Measurements from ENCODE around the gene TOM1L2.

Gene TOM1L2

DNA sequence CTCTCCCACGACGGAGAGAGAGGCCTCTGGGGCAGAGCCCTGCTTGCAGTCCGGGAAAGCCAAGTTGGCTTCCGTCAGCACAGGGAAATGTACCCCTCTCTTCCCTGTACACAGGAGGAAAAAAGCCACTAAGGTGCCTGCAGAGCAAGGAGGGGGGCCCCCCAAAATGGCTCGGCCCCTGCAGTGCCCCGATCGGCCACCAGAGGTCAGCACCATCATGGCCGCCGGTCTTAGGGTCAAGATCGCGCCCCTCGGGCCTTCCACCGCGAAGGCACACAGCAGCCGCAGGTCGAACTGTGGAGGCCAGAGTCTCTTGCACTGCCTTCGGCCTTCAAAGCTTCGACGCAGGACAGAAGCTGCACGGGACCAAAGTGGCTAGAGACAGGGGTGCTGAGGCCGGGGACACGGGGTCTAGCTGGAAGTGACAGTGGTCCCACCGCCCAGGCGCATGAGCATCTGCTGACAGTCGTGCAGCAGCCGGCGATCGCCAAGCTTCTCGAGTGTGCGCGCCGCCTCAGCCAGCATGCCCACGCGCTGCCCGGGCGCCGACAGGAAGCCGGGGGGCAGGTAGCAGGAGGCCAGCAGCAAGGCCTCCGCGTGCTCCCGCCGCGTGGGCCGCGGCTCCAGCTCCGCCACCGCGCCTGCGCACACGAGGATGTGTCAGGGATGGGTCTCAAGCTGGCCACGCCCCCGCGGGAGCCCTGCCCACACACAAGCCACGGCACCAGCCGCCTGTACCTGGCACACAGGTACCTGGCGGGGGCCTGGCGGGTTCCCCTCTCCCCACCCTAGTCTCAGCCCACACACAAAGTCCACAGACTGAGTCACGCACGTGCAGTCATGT, 159.8 kb downstream of the TOM1L2 start:
- Histone ChIP-seq H3K4me3 (ENCODE audit: low read depth, low read length) (no peak overlapping the region), H3K36me3 (peaks cover 55% of the 10 kb centered on the region), H3K27me3 (no peaks in the 10 kb centered on the region), H3K4me1 (peaks cover 14% of the 10 kb centered on the region), H3K9me3 (no peaks in the 10 kb centered on the region)
- TF ChIP-seq, protein P1, sequence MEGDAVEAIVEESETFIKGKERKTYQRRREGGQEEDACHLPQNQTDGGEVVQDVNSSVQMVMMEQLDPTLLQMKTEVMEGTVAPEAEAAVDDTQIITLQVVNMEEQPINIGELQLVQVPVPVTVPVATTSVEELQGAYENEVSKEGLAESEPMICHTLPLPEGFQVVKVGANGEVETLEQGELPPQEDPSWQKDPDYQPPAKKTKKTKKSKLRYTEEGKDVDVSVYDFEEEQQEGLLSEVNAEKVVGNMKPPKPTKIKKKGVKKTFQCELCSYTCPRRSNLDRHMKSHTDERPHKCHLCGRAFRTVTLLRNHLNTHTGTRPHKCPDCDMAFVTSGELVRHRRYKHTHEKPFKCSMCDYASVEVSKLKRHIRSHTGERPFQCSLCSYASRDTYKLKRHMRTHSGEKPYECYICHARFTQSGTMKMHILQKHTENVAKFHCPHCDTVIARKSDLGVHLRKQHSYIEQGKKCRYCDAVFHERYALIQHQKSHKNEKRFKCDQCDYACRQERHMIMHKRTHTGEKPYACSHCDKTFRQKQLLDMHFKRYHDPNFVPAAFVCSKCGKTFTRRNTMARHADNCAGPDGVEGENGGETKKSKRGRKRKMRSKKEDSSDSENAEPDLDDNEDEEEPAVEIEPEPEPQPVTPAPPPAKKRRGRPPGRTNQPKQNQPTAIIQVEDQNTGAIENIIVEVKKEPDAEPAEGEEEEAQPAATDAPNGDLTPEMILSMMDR (IDR thresholded peaks at IDR 0.05; ENCODE audit: low read depth, low read length): peak; percentile 74
- DNase-seq: peak; percentile 56

GRCh38 chr17:17811381-17812210, 160.6 kb downstream of the TOM1L2 start:
- H3K36me3 ChIP-seq: peaks cover 47% of the 10 kb centered on the region
- no peak for DNase-seq
- no peaks in the 10 kb centered on the region for H3K27me3 ChIP-seq
- H3K4me1 ChIP-seq: peaks cover 14% of the 10 kb centered on the region
- no peak overlapping the region for H3K4me3 ChIP-seq (ENCODE audit: low read depth, low read length)
- TF ChIP-seq, protein P1 (IDR thresholded peaks at IDR 0.05; ENCODE audit: low read depth, low read length): no peak
- H3K9me3 ChIP-seq: no peaks in the 10 kb centered on the region

DNA sequence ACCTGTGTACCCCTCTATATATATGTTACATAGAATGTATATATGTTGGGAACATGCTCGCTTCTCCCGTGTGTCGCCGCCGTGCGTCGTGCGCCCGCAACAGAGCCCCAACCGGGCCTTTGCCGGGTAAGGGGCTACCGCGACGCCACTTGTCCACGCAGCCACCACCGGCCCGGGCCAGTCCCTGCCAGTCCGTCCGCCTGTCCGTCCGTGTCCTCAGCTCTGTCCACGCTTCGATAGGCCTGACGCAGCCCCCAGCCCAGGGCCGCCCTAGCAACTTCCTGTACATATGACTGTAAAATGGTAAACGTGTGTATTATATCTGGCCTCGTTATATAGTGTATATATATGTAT, 161.3 kb downstream of the TOM1L2 start:
- Histone ChIP-seq H3K4me1 (peaks cover 14% of the 10 kb centered on the region), H3K9me3 (no peaks in the 10 kb centered on the region), H3K4me3 (ENCODE audit: low read depth, low read length) (no peak overlapping the region), H3K36me3 (peaks cover 42% of the 10 kb centered on the region), H3K27me3 (no peaks in the 10 kb centered on the region)
- no peak for DNase-seq
- TF ChIP-seq, protein P1 (IDR thresholded peaks at IDR 0.05; ENCODE audit: low read depth, low read length): no peak

- Histone ChIP-seq H3K4me1 (peaks cover 14% of the 10 kb centered on the region), H3K27me3 (no peaks in the 10 kb centered on the region), H3K36me3 (peaks cover 43% of the 10 kb centered on the region), H3K9me3 (no peaks in the 10 kb centered on the region), H3K4me3 (ENCODE audit: low read depth, low read length) (no peak overlapping the region)
- TF ChIP-seq, protein P1 (IDR thresholded peaks at IDR 0.05; ENCODE audit: low read depth, low read length): 0 out of 2 replicates have a peak, but pooled peaks have one; percentile 12
- DNase-seq: peak; percentile 66
Measured at GRCh38 chr17:17810084-17810894, 161.9 kb downstream of the TOM1L2 start.

DNA sequence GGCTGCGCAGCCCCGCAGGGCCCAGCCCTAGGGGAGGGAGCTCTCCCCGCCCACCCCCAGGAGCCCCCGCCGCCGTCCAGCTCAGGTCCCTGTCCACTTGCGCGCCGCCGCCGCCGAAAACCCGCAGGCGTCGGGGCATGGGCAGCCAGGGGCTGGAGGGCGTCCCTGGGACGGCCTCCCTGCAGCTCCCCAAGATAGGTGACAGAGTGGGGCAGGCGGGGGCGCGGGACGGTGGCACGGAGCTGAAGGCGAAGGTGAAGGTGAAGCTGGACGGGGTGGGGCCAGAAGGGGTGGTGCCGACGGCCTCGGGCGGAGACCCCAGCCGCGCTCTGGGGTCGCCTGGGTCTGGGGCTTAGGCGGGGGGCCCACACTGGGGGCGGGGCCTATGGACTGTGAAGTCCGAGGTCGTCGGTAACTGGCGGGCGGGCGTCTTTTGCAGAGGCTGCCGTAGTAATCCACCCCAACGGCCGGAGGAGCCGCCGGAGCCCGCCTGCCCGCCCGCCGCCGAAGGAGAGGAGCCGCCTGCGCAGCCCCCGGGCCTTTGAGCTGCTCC, 162.6 kb downstream of the TOM1L2 start:
- no peak for DNase-seq
- H3K4me3 ChIP-seq (ENCODE audit: low read depth, low read length): no peak overlapping the region

More for the DNA sequence above, 162.6 kb downstream of the TOM1L2 start:
- H3K4me1 ChIP-seq: peaks cover 14% of the 10 kb centered on the region
- TF ChIP-seq, protein P1 (IDR thresholded peaks at IDR 0.05; ENCODE audit: low read depth, low read length): no peak
- peaks cover 38% of the 10 kb centered on the region for H3K36me3 ChIP-seq
- no peaks in the 10 kb centered on the region for H3K27me3 ChIP-seq
- H3K9me3 ChIP-seq: no peaks in the 10 kb centered on the region
